ENCODE results near the gene BICD2. TPM values are rescaled to one million over a fixed set of nuclear protein-coding genes. Genes with fewer than 3 reads are reported as not detected.

Gene BICD2
- total and polyA plus RNA-seq, 4 donors, result 2.5 to 16.0 (median 11.2) TPM

GRCh38 chr9:92760494-92760893 lies 4.1 kb downstream of the BICD2 start:
- Histone ChIP-seq H3K4me3 (ENCODE audit: low read depth in 1 of 3, low read length in 3 of 3) (no peak overlapping the region), H3K9ac (ENCODE audit: low read depth in 1 of 2, low read length in 2 of 2) (no peak overlapping the region), H3K36me3 (ENCODE audit: control insufficient read depth in 4 of 4, insufficient read depth in 3 of 4, low read depth in 1 of 4, low read length in 3 of 4) (no peaks in the 10 kb centered on the region), H3K27me3 (ENCODE audit: control insufficient read depth in 4 of 4, insufficient read depth in 4 of 4, low read length in 3 of 4) (no peaks in the 10 kb centered on the region), H3K9me3 (ENCODE audit: control insufficient read depth in 4 of 4, low read length in 3 of 4) (no peaks in the 10 kb centered on the region), H3K4me1 (ENCODE audit: control insufficient read depth in 4 of 4, insufficient read depth in 4 of 4, low read length in 3 of 4) (peaks cover 5 to 35% (median 22%) of the 10 kb centered on the region in 4 donors), H3K27ac (ENCODE audit: low read depth in 1 of 2, low read length in 2 of 2) (no peak overlapping the region)
- 60% methylated on average over 3 of the region's 3 CpGs for WGBS
- TF ChIP-seq JUND (IDR thresholded peaks at IDR 0.05) (no peak), FOXA2 (IDR thresholded peaks at IDR 0.05) (no peak), ATF3 (IDR thresholded peaks at IDR 0.05) (no peak), ZBTB33 (IDR thresholded peaks at IDR 0.05) (no peak), CTCF (IDR thresholded peaks at IDR 0.05; ENCODE audit: low read depth, low read length, missing input control) (no peak), NR2F2 (IDR thresholded peaks at IDR 0.05) (no peak), FOXA1 (IDR thresholded peaks at IDR 0.05) (no peak), HNF4G (IDR thresholded peaks at IDR 0.05) (no peak), HNF4A (conservative IDR thresholded peaks at IDR 0.05) (no peak)
- no peak for DNase-seq (ENCODE audit: low spot score)

GRCh38 chr9:92760070-92760469 lies 4.6 kb downstream of the BICD2 start:
- DNase-seq (ENCODE audit: low spot score), result no peak
- H3K27me3 ChIP-seq (ENCODE audit: control insufficient read depth in 4 of 4, insufficient read depth in 4 of 4, low read length in 3 of 4), result no peaks in the 10 kb centered on the region
- no peak overlapping the region for H3K9ac ChIP-seq (ENCODE audit: low read depth in 1 of 2, low read length in 2 of 2)
- 59% methylated on average over 8 of the region's 8 CpGs for WGBS
- H3K27ac ChIP-seq (ENCODE audit: low read depth in 1 of 2, low read length in 2 of 2), result no peak overlapping the region
- H3K9me3 ChIP-seq (ENCODE audit: control insufficient read depth in 4 of 4, low read length in 3 of 4), result no peaks in the 10 kb centered on the region
- H3K4me1 ChIP-seq (ENCODE audit: control insufficient read depth in 4 of 4, insufficient read depth in 4 of 4, low read length in 3 of 4), result peaks cover 5 to 32% (median 21%) of the 10 kb centered on the region in 4 donors
- no peak overlapping the region for H3K4me3 ChIP-seq (ENCODE audit: low read depth in 1 of 3, low read length in 3 of 3)
- TF ChIP-seq HNF4A (conservative IDR thresholded peaks at IDR 0.05) (peak in 1 of 2 donors; percentile 5), MAX (IDR thresholded peaks at IDR 0.05) (peak; percentile 57), ZBTB33 (IDR thresholded peaks at IDR 0.05) (no peak)
- H3K36me3 ChIP-seq (ENCODE audit: control insufficient read depth in 4 of 4, insufficient read depth in 3 of 4, low read depth in 1 of 4, low read length in 3 of 4), result no peaks in the 10 kb centered on the region

- H3K4me1 ChIP-seq (ENCODE audit: control insufficient read depth in 4 of 4, insufficient read depth in 4 of 4, low read length in 3 of 4), result peaks cover 5 to 32% (median 21%) of the 10 kb centered on the region in 4 donors
- H3K27me3 ChIP-seq (ENCODE audit: control insufficient read depth in 4 of 4, insufficient read depth in 4 of 4, low read length in 3 of 4), result no peaks in the 10 kb centered on the region
- H3K9ac ChIP-seq (ENCODE audit: low read depth in 1 of 2, low read length in 2 of 2), result no peak overlapping the region
- H3K4me3 ChIP-seq (ENCODE audit: low read depth in 1 of 3, low read length in 3 of 3), result no peak overlapping the region
- 92% methylated on average over 2 of the region's 2 CpGs for WGBS
- H3K9me3 ChIP-seq (ENCODE audit: control insufficient read depth in 4 of 4, low read length in 3 of 4), result no peaks in the 10 kb centered on the region
- DNase-seq (ENCODE audit: low spot score), result no peak
- TF ChIP-seq ZBTB33 (IDR thresholded peaks at IDR 0.05) (no peak), GABPA (IDR thresholded peaks at IDR 0.05 in 1 of 2, conservative IDR thresholded peaks at IDR 0.05 in 1 of 2) (no peak), SP1 (IDR thresholded peaks at IDR 0.05) (no peak), HNF4G (IDR thresholded peaks at IDR 0.05) (no peak), ATF3 (IDR thresholded peaks at IDR 0.05) (no peak), CTCF (IDR thresholded peaks at IDR 0.05; ENCODE audit: low read depth, low read length, missing input control) (no peak), EGR1 (IDR thresholded peaks at IDR 0.05; ENCODE audit: low read depth in 2 of 2) (no peak)
- H3K27ac ChIP-seq (ENCODE audit: low read depth in 1 of 2, low read length in 2 of 2), result no peak overlapping the region
- no peaks in the 10 kb centered on the region for H3K36me3 ChIP-seq (ENCODE audit: control insufficient read depth in 4 of 4, insufficient read depth in 3 of 4, low read depth in 1 of 4, low read length in 3 of 4)
Observed at GRCh38 chr9:92759446-92759845, 5.2 kb downstream of the BICD2 start.
